HepG2 (cell line): ENCODE results near the gene KCND2. TPM values are rescaled to one million over a fixed set of nuclear protein-coding genes. Genes with fewer than 3 reads are reported as not detected.

Source experiments
- ATAC-seq: fragments of 200-7000 bp; cut with Tn5 transposase; 3 replicates; pipeline ENCODE4 v1.9.1; 2020; ENCODE audit warnings: mild to moderate bottlenecking, moderate library complexity
- BruUV-seq: library from RNA; stranded (reverse); fragments of 400-500 nt; replicated peaks from 2 replicates; lab custom pipeline; 2021; lab: Mats Ljungman, UMichigan
- CTCF ChIA-PET: fragments of 300-600 bp; formaldehyde crosslinking; extraction: SDS; loops from one replicate; lab custom pipeline; 2021; ENCODE audit warnings: low total read pairs, inconsistent platforms, low intra/inter-chr PET ratio; lab: Yijun Ruan, JAX
- POLR2A ChIA-PET: fragments of 350-600 bp; sonication (Branson Sonifier 250); formaldehyde crosslinking; loops from one replicate; lab custom pipeline; 2020; ENCODE audit warnings: antibody characterized with exemption, inconsistent platforms; lab: Yijun Ruan, JAX
- DNase-seq: peaks from one replicate; pipeline ENCODE4 v3.0.0-alpha.2; 2015; ENCODE audit warnings: low spot score
- FAIRE-seq: peaks from 3 replicates; lab custom pipeline; 2011; peaks lifted over from hg19 to GRCh38; lab: Jason Lieb, UNC
- H2AFZ ChIP-seq: one replicate; pipeline ENCODE4 v1.6.1; 2011; ENCODE audit warnings: low read length, inconsistent platforms
- H3K27ac ChIP-seq: fragments of 300-600 bp; 3 replicates; pipeline ENCODE4 v1.8.0; 2011; ENCODE audit warnings: mixed run types, mild to moderate bottlenecking, mixed read lengths, low read length, inconsistent platforms; ENCODE audit not compliant: insufficient read depth; ENCODE audit errors: extremely low read length
- H3K27me3 ChIP-seq, 2 experiments: fragments of 200-600 bp in 1 of 2; 2 replicates in 1 of 2; 3 replicates in 1 of 2; pipeline versions ENCODE4 v1.6.0 to v1.8.0; 2011; ENCODE audit warnings: low read length in 2 of 2, mild to moderate bottlenecking in 2 of 2, moderate library complexity in 2 of 2, inconsistent platforms in 1 of 2; ENCODE audit not compliant: insufficient read depth in 2 of 2, control insufficient read depth in 1 of 2
- H3K36me3 ChIP-seq, 2 experiments: fragments of 200-600 bp in 1 of 2; replicated peaks in 1 of 2; 2 replicates in 1 of 2; 3 replicates in 1 of 2; pipeline versions ENCODE4 v1.5.1 to v1.8.0; 2011; ENCODE audit warnings: low read length in 2 of 2, inconsistent platforms in 1 of 2; ENCODE audit not compliant: insufficient read depth in 2 of 2, control insufficient read depth in 1 of 2
- H3K4me1 ChIP-seq: 2 replicates; pipeline ENCODE4 v1.5.1; 2012; ENCODE audit warnings: low read length, inconsistent platforms; ENCODE audit not compliant: insufficient read depth
- H3K4me2 ChIP-seq: 2 replicates; pipeline ENCODE4 v1.6.0; 2011; ENCODE audit warnings: low read depth, low read length, inconsistent platforms
- H3K4me3 ChIP-seq, 3 experiments: fragments of 200-600 bp in 1 of 3; sonication (generic), shearing (Covaris generic) in 1 of 3; replicated peaks in 1 of 3; 2 replicates each; pipeline ENCODE4 v1.5.1; 2011 to 2016; ENCODE audit warnings: low read length in 3 of 3, inconsistent platforms in 2 of 3, low read depth in 2 of 3, mild to moderate bottlenecking in 2 of 3, control low read depth in 1 of 3, mixed read lengths in 1 of 3; ENCODE audit not compliant: insufficient read depth in 1 of 3
- H3K79me2 ChIP-seq: one replicate; pipeline ENCODE4 v1.6.1; 2011; ENCODE audit warnings: low read length, inconsistent platforms; ENCODE audit not compliant: insufficient read depth
- H3K9ac ChIP-seq: 2 replicates; pipeline ENCODE4 v1.6.0; 2011; ENCODE audit warnings: mild to moderate bottlenecking, low read depth, low read length, inconsistent platforms; ENCODE audit not compliant: insufficient read depth
- H3K9me3 ChIP-seq: 2 replicates; pipeline ENCODE4 v1.5.1; 2012; ENCODE audit warnings: mild to moderate bottlenecking, low read length
- H4K20me1 ChIP-seq: 2 replicates; pipeline ENCODE4 v1.6.0; 2011; ENCODE audit warnings: inconsistent platforms, mild to moderate bottlenecking, low read length, moderate library complexity; ENCODE audit not compliant: insufficient read depth
- GFI1 ChIP-seq: sonication (generic); formaldehyde crosslinking; IDR thresholded peaks from 2 replicates; pipeline ENCODE4 v1.5.0; 2020; ENCODE audit warnings: missing genetic modification reagents, mild to moderate bottlenecking, borderline replicate concordance
- MEF2D ChIP-seq: sonication (generic); formaldehyde crosslinking; IDR thresholded peaks from 2 replicates; pipeline ENCODE4 v1.5.1; 2020; ENCODE audit warnings: mild to moderate bottlenecking, missing genetic modification reagents
- MLLT10 ChIP-seq: sonication (generic); formaldehyde crosslinking; IDR thresholded peaks from 2 replicates; pipeline ENCODE4 v1.4.0; 2020; ENCODE audit warnings: missing genetic modification reagents
- NFRKB ChIP-seq: fragments of 450-650 bp; IDR thresholded peaks from 2 replicates; pipeline ENCODE4 v1.6.1; 2017
- NR1H2 ChIP-seq: sonication (generic); formaldehyde crosslinking; IDR thresholded peaks from 2 replicates; pipeline ENCODE4 v1.8.1; 2022; ENCODE audit warnings: low read depth, missing genetic modification reagents, borderline replicate concordance
- PAF1 ChIP-seq: IDR thresholded peaks from 2 replicates; pipeline ENCODE4 v1.6.1; 2016; ENCODE audit warnings: missing genetic modification reagents, missing compliant biosample characterization
- POLR2AphosphoS2 ChIP-seq: IDR thresholded peaks from 2 replicates; pipeline ENCODE4 v1.6.1; 2011; ENCODE audit warnings: low read depth, low read length, improper control_type of control experiment
- REL ChIP-seq: sonication (generic); formaldehyde crosslinking; conservative IDR thresholded peaks from 2 replicates; pipeline ENCODE4 v1.8.0; 2022; ENCODE audit warnings: mild to moderate bottlenecking, missing genetic modification reagents, moderate library complexity
- SALL1 ChIP-seq: sonication (generic); formaldehyde crosslinking; IDR thresholded peaks from 2 replicates; pipeline ENCODE4 v1.8.0; 2022; ENCODE audit warnings: mild to moderate bottlenecking, missing genetic modification reagents
- SETDB1 ChIP-seq: sonication (generic); formaldehyde crosslinking; IDR thresholded peaks from 2 replicates; pipeline ENCODE4 v1.5.1; 2020; ENCODE audit warnings: missing genetic modification reagents, mild to moderate bottlenecking, borderline replicate concordance
- SMYD3 ChIP-seq: sonication (generic); formaldehyde crosslinking; IDR thresholded peaks from 2 replicates; pipeline ENCODE4 v1.8.1; 2023; ENCODE audit warnings: mild to moderate bottlenecking, missing genetic modification reagents
- ZNF33A ChIP-seq: sonication (generic); formaldehyde crosslinking; IDR thresholded peaks from 2 replicates; pipeline ENCODE4 v1.5.1; 2020; ENCODE audit warnings: missing genetic modification reagents, mild to moderate bottlenecking, moderate library complexity, borderline replicate concordance
- ZNF350 ChIP-seq: sonication (generic); formaldehyde crosslinking; IDR thresholded peaks from 2 replicates; pipeline ENCODE4 v1.4.0; 2020; ENCODE audit warnings: mild to moderate bottlenecking, low read depth, missing genetic modification reagents, borderline replicate concordance
- ZNF530 ChIP-seq: sonication (generic); formaldehyde crosslinking; IDR thresholded peaks from 2 replicates; pipeline ENCODE4 v1.5.0; 2020; ENCODE audit warnings: low read depth, mild to moderate bottlenecking, missing genetic modification reagents
- ZNF672 ChIP-seq: sonication (generic); formaldehyde crosslinking; IDR thresholded peaks from 2 replicates; pipeline ENCODE4 v1.8.1; 2022; ENCODE audit warnings: missing genetic modification reagents
- ZNF749 ChIP-seq: sonication (generic); formaldehyde crosslinking; IDR thresholded peaks from 2 replicates; pipeline ENCODE4 v1.8.0; 2022; ENCODE audit warnings: mild to moderate bottlenecking, missing genetic modification reagents, moderate library complexity, borderline replicate concordance
- ZSCAN25 ChIP-seq: sonication (generic); formaldehyde crosslinking; IDR thresholded peaks from 2 replicates; pipeline ENCODE4 v1.8.0; 2022; ENCODE audit warnings: mild to moderate bottlenecking, missing genetic modification reagents
- WGBS: methylation state at CpG from one replicate; pipeline ENCODE4 v1.1.6; 2017; ENCODE audit warnings: low lambda C conversion rate; 5-methylcytosine and 5-hydroxymethylcytosine counted together
- in situ Hi-C: cut with HindIII; loops from 2 replicates; pipeline ENCODE4 v1.10.0; 2017; ENCODE audit warnings: low pct_unique_long_range_greater_than_20kb; ENCODE audit not compliant: extremely low pct_ligation_motif_present
- intact Hi-C: fragments of 100-400 bp; cut with micrococcal nuclease; formaldehyde crosslinking; loops from one replicate; pipeline ENCODE4 v1.10.0; 2022; ENCODE audit not compliant: unreplicated experiment
- polyA plus RNA-seq, 8 experiments: library from polyadenylated mRNA; depleted of rRNA in 3 of 8; stranded (reverse) in 7 of 8; unstranded in 1 of 8; fragments of >200 nt; fragmentation: Illumina TruSeq in 4 of 8; extraction: Trizol in 4 of 8; gene quantifications; 2 replicates each; pipeline versions ENCODE4 v1.2.1 to v1.2.3, GENCODE V29; 2011 to 2016; ENCODE audit warnings: low read depth in 4 of 8, missing spikeins in 1 of 8, mixed read lengths in 1 of 8; ENCODE audit not compliant: insufficient read depth in 1 of 8
- total RNA-seq, 5 experiments: library from RNA; depleted of rRNA; stranded (reverse); fragments of >200 nt; fragmentation: Illumina TruSeq; extraction: Trizol; gene quantifications; 2 replicates each; pipeline ENCODE4 v1.2.3, GENCODE V29; 2016; ENCODE audit warnings: low read depth in 1 of 5
- TF ChIP-seq, protein P1 (sequence below): sonication (generic); formaldehyde crosslinking; conservative IDR thresholded peaks from 2 replicates; pipeline ENCODE4 v1.4.0; 2020; ENCODE audit warnings: mild to moderate bottlenecking, missing genetic modification reagents, moderate library complexity
- TF ChIP-seq, protein P2 (sequence below): sonication (generic); formaldehyde crosslinking; IDR thresholded peaks from 2 replicates; pipeline ENCODE4 v1.5.1; 2020; ENCODE audit warnings: missing genetic modification reagents, mild to moderate bottlenecking, borderline replicate concordance
- TF ChIP-seq, protein P3 (sequence below): sonication (generic); formaldehyde crosslinking; IDR thresholded peaks from 2 replicates; pipeline ENCODE4 v1.8.0; 2022; ENCODE audit warnings: mild to moderate bottlenecking, missing genetic modification reagents

Gene KCND2
- total and polyA plus RNA-seq, 2 of the 13 experiments (the other 11 are each of a cell fraction or from before 2014, with no cell fraction given): not detected

DNA sequence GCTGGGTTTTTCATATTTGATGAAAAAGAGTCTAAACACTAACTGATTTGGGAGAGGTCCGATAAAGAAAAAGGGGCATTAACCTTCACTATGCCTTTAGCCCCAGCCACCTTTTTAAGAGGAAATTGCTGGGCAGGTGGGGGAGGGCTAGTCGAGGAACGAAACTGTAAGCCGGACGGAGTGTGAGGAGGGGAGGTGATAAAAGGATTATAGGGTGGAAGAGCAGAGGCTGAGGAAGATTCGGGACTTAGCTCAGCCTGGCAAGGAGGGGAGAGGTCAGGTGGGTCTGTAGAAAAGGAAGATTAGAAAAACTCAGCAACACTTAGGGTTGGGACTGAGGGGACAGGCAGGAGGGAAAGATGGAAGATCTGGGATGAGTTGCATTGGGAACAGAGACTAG, 508.0 kb downstream of the KCND2 start:
- TF ChIP-seq ZSCAN25 (CRISPR knock-in tag) (no peak), ZNF33A (CRISPR knock-in tag) (no peak), SALL1 (CRISPR knock-in tag) (no peak), ZNF749 (no peak), NFRKB (no peak), SMYD3 (CRISPR knock-in tag) (no peak), ZNF350 (CRISPR knock-in tag) (no peak), POLR2AphosphoS2 (no peak), REL (CRISPR knock-in tag) (no peak), ZNF530 (no peak), NR1H2 (CRISPR knock-in tag) (no peak), PAF1 (no peak), MLLT10 (CRISPR knock-in tag) (no peak), GFI1 (CRISPR knock-in tag) (no peak), ZNF672 (CRISPR knock-in tag) (no peak), MEF2D (CRISPR knock-in tag) (no peak), SETDB1 (no peak)
- TF ChIP-seq, protein P1, sequence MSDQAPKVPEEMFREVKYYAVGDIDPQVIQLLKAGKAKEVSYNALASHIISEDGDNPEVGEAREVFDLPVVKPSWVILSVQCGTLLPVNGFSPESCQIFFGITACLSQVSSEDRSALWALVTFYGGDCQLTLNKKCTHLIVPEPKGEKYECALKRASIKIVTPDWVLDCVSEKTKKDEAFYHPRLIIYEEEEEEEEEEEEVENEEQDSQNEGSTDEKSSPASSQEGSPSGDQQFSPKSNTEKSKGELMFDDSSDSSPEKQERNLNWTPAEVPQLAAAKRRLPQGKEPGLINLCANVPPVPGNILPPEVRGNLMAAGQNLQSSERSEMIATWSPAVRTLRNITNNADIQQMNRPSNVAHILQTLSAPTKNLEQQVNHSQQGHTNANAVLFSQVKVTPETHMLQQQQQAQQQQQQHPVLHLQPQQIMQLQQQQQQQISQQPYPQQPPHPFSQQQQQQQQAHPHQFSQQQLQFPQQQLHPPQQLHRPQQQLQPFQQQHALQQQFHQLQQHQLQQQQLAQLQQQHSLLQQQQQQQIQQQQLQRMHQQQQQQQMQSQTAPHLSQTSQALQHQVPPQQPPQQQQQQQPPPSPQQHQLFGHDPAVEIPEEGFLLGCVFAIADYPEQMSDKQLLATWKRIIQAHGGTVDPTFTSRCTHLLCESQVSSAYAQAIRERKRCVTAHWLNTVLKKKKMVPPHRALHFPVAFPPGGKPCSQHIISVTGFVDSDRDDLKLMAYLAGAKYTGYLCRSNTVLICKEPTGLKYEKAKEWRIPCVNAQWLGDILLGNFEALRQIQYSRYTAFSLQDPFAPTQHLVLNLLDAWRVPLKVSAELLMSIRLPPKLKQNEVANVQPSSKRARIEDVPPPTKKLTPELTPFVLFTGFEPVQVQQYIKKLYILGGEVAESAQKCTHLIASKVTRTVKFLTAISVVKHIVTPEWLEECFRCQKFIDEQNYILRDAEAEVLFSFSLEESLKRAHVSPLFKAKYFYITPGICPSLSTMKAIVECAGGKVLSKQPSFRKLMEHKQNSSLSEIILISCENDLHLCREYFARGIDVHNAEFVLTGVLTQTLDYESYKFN: no peak
- TF ChIP-seq, protein P2, sequence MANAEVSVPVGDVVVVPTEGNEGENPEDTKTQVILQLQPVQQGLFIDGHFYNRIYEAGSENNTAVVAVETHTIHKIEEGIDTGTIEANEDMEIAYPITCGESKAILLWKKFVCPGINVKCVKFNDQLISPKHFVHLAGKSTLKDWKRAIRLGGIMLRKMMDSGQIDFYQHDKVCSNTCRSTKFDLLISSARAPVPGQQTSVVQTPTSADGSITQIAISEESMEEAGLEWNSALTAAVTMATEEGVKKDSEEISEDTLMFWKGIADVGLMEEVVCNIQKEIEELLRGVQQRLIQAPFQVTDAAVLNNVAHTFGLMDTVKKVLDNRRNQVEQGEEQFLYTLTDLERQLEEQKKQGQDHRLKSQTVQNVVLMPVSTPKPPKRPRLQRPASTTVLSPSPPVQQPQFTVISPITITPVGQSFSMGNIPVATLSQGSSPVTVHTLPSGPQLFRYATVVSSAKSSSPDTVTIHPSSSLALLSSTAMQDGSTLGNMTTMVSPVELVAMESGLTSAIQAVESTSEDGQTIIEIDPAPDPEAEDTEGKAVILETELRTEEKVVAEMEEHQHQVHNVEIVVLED: no peak
- TF ChIP-seq, protein P3, sequence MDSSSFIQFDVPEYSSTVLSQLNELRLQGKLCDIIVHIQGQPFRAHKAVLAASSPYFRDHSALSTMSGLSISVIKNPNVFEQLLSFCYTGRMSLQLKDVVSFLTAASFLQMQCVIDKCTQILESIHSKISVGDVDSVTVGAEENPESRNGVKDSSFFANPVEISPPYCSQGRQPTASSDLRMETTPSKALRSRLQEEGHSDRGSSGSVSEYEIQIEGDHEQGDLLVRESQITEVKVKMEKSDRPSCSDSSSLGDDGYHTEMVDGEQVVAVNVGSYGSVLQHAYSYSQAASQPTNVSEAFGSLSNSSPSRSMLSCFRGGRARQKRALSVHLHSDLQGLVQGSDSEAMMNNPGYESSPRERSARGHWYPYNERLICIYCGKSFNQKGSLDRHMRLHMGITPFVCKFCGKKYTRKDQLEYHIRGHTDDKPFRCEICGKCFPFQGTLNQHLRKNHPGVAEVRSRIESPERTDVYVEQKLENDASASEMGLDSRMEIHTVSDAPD (CRISPR knock-in tag): no peak
- intact Hi-C loops (no loop called here), in situ Hi-C loops (no loop called here)
- Histone ChIP-seq H3K4me2 (no peak overlapping the region), H3K9me3 (no peaks in the 10 kb centered on the region), H3K79me2 (no peaks in the 10 kb centered on the region), H3K27ac (no peak overlapping the region), H3K4me3 (no peak overlapping the region), H4K20me1 (no peaks in the 10 kb centered on the region), H3K4me1 (no peaks in the 10 kb centered on the region), H3K36me3 (no peaks in the 10 kb centered on the region), H3K9ac (no peak overlapping the region), H2AFZ (no peak overlapping the region), H3K27me3 (peaks cover 0 to 6% of the 10 kb centered on the region in 2 experiments; a peak in 1 of 5 replicates)
- ChIA-PET POLR2A (no interaction called here), CTCF (no interaction called here)
- FAIRE-seq: no peak
- BruUV-seq: no TSS peak
- no peak for DNase-seq
- no peak for ATAC-seq
- WGBS: under 1% methylated on average over 6 of the region's 6 CpGs
